ENCODE results near the gene LMBR1L.

The LMBR1L gene

GRCh38 chr12:49054096-49054495 is 56.6 kb downstream of the LMBR1L start:
- TF ChIP-seq NFIC (IDR thresholded peaks at IDR 0.05) (no peak), EP300 (IDR thresholded peaks at IDR 0.05; ENCODE audit: borderline replicate concordance) (no peak), CEBPB (IDR thresholded peaks at IDR 0.05) (no peak), RAD21 (IDR thresholded peaks at IDR 0.05; ENCODE audit: low read depth) (no peak), TAF1 (IDR thresholded peaks at IDR 0.05; ENCODE audit: low read depth) (no peak), ZBTB7A (IDR thresholded peaks at IDR 0.05; ENCODE audit: low read depth) (no peak), REST (IDR thresholded peaks at IDR 0.05; ENCODE audit: low read depth) (no peak), CREB1 (IDR thresholded peaks at IDR 0.05; ENCODE audit: low read depth) (no peak), TEAD4 (IDR thresholded peaks at IDR 0.05) (no peak), TCF12 (IDR thresholded peaks at IDR 0.05; ENCODE audit: low read depth) (no peak)

GRCh38 chr12:49052451-49053208 is 58.0 kb downstream of the LMBR1L start:
- TF ChIP-seq ZBTB7A (IDR thresholded peaks at IDR 0.05; ENCODE audit: low read depth) (no peak), RAD21 (IDR thresholded peaks at IDR 0.05; ENCODE audit: low read depth) (no peak), TCF12 (IDR thresholded peaks at IDR 0.05; ENCODE audit: low read depth) (no peak), EP300 (IDR thresholded peaks at IDR 0.05; ENCODE audit: borderline replicate concordance) (no peak), CEBPB (IDR thresholded peaks at IDR 0.05) (no peak), NFIC (IDR thresholded peaks at IDR 0.05) (no peak), EGR1 (IDR thresholded peaks at IDR 0.05) (no peak), MAX (IDR thresholded peaks at IDR 0.05) (no peak), REST (IDR thresholded peaks at IDR 0.05; ENCODE audit: low read depth) (no peak), YY1 (IDR thresholded peaks at IDR 0.05; ENCODE audit: low read depth) (no peak), USF1 (IDR thresholded peaks at IDR 0.05) (no peak), TAF1 (IDR thresholded peaks at IDR 0.05; ENCODE audit: low read depth) (no peak), FOXM1 (IDR thresholded peaks at IDR 0.05; ENCODE audit: borderline replicate concordance, low read depth) (no peak), TEAD4 (IDR thresholded peaks at IDR 0.05) (no peak), CREB1 (IDR thresholded peaks at IDR 0.05; ENCODE audit: low read depth) (no peak)

- TF ChIP-seq MAX (IDR thresholded peaks at IDR 0.05) (no peak), EP300 (IDR thresholded peaks at IDR 0.05; ENCODE audit: borderline replicate concordance) (no peak), CEBPB (IDR thresholded peaks at IDR 0.05) (no peak), USF1 (IDR thresholded peaks at IDR 0.05) (no peak), NFIC (IDR thresholded peaks at IDR 0.05) (no peak), TCF12 (IDR thresholded peaks at IDR 0.05; ENCODE audit: low read depth) (no peak), EGR1 (IDR thresholded peaks at IDR 0.05) (no peak), RAD21 (IDR thresholded peaks at IDR 0.05; ENCODE audit: low read depth) (no peak), FOXM1 (IDR thresholded peaks at IDR 0.05; ENCODE audit: borderline replicate concordance, low read depth) (no peak), REST (IDR thresholded peaks at IDR 0.05; ENCODE audit: low read depth) (no peak), TEAD4 (IDR thresholded peaks at IDR 0.05) (no peak), ZBTB7A (IDR thresholded peaks at IDR 0.05; ENCODE audit: low read depth) (no peak), TAF1 (IDR thresholded peaks at IDR 0.05; ENCODE audit: low read depth) (no peak), YY1 (IDR thresholded peaks at IDR 0.05; ENCODE audit: low read depth) (no peak), CREB1 (IDR thresholded peaks at IDR 0.05; ENCODE audit: low read depth) (no peak)
These were observed 58.7 kb downstream of the LMBR1L start for GRCh38 chr12:49051777-49052438.

All from Ishikawa (cell line).